HG03442 (cell line): ENCODE data around the gene SH3YL1.

Experiments used
- ATAC-seq: cut with Tn5 transposase; IDR thresholded peaks from one replicate; pipeline ENCODE4 v1.9.1; 2021; ENCODE audit warnings: mild to moderate bottlenecking, moderate library complexity; ENCODE audit not compliant: unreplicated experiment

The SH3YL1 gene

DNA sequence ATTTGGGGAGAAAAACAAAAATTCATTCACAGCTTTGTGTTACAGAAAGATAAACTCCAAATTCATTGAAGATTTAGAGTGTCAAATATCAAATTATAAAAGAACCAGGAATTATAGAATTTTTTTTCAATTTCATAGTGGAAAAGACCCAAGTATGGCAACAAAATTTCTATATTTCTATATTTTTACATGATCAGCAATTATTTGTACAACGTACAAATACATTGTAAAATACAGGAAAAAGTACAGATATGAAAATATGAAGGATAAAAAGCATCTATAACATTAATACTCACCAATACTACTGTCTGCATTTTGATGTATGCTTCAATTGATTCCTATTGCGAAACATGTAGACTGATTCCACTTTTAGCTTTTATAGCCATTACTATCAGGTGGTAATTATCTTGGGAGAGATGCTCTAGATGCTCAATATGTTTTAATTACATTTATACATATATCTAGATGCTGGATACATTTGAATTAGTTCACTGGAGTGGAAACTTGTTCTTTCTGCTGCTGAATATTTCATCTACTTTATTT is 4.0 kb downstream of the SH3YL1 start:
- ATAC-seq = no peak

DNA sequence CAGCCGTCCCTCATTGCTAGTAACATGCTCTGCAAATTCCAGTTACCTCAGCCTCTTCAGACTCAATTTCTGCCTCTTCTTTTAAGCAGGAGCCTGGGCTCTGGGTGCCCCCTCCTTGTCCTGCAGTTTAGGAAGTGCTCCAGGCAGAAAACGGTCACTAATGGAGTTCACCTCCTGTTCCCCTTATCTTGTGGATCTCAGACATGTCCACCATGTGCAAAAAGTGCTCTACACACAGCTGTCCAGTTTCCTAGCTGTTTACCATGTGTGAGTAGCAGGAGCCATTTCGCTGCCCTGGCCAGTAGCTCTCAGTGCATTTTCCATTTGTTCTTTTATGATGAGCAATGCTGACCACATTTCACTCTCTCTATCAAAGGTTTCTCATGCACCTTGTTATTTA is 4.9 kb downstream of the SH3YL1 start:
- ATAC-seq = no peak

DNA sequence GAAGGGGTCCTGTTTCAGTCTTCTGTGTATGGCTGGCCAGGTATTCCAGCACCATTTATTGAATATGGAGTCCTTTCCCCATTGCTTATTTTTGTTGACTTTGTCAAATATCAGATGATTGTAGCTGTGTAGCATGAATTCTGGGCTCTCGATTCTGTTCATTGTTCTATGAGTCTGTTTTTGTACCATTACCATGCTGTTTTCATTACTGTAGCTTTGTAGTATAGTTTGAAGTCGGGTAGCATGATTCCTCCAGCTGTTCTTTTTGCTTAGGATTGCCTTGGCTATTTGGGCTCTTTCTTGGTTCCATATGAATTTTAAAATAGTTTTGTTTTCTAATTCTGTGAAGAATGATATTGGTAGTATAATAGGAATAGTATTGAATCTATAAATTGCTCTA is 6.0 kb downstream of the SH3YL1 start:
- ATAC-seq = no peak

DNA sequence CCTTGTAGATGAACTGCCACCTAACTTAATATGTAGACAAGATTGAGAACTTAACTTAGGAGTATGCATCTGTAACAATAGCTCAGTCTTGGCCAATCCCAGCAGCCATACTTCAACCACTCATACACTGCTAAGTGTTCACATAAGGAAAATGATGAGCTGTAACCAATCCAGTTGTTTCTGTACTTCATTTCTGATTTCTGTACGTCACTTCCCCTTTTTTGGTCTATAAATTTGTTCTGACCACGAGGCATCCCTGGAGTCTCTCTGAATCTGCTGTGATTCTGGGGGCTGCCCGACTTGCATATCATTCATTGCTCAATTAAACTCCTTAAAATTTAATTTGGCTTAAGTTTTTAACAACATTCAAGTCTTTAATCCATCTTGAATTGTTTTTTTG is 6.4 kb downstream of the SH3YL1 start:
- no peak for ATAC-seq

DNA sequence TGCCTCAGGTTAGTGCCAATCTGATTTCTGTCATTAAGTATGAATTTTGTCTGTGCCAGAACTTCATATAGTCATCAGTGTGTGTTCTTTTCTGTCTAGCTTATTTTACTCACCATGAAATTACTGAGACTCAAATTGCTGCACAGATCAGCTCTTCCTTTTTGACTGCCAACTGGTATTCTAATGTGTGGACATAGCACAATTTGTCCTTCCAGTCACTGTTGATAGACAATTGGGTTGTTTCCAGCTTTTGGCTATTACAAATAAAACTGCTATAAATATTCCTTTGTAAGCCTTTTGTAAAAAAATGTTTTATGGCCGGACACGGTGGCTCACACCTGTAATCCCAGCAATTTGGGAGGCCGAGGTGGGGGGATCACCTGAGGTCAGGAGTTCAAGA is 7.7 kb downstream of the SH3YL1 start:
- ATAC-seq = no peak

DNA sequence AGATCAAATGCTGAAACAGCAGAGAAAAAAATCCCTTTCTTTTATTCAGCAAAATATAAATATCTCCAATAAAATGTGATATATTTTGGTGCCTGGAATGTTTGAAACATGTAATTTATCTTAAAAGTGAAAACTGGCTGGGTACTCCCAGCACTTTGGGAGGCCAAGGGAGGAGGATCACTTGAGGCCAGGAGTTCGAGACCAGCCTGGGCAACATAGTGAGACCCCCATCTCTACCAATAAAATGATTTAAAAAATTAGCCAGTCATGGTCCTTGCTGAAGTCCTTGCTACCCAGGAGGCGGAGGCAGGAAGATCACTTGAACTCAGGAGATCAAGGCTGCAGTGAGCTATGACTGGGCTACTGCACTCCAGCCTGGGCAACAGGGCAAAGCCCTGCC is 8.6 kb downstream of the SH3YL1 start:
- no peak for ATAC-seq

DNA sequence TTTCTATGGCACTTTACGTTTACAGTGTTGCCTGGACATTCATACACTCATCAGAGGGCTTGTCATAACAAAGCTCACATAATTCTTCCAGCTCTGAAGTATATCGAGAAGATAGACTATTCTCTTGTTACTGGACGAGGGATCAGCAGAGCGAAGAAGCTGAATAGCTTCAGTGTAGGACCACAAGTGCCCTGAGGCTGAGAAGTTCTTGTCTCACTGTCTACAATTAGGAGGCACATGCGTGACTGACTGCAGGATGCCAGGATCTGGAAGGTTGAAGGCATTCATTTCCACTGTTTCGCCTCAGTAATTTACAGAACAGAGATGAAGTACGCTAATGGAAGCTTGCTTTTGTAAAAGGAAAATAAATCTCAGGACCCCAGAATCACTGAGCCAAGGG is 9.6 kb downstream of the SH3YL1 start:
- ATAC-seq = no peak

DNA sequence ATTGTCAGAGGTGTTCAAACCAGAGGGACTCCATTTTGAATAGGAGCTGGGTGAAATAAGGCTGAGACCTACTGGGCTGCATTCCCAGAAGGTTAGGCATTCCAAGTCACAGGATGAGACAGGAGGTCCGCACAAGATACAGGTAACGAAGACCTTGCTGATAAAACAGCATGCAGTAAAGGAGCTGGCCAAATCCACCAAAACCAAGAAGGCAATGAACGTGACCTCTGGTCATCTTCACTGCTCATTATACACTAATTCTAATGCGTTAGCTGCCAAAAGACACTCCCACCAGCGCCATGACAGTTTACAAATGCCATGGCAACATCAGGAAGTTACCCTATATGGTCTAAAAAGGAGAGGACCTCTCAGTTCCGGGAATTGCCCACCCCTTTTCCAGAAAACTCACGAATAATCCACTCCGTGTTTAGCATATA is 10.6 kb downstream of the SH3YL1 start:
- no peak for ATAC-seq

DNA sequence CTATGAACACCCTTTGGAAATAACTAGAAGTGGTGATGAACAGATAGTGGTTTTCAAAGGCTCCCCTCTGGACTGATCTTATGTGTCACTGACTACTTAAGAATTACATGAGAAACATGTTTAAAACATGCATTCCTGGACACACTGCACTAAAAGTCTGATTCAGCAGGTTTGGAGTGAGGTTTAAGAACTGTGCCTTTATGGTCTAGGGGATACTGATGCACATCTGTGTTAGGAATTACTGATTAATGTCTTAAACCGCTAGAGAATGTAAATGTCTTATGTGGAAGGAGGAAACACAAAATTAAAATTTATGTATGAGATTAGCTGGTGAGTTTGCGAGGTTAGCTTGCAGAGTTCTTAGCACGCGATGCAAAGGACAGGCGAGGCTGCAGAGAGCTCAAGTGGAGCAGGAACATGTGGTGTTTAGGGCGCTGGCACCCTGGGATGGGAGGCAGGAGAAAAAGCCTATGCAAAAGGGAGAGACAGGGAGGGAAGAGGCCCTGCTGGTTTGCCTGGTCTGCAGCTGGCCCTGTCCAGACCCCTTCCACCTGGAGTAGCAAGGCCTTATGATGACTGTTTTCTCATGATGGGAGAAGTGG is 11.7 kb downstream of the SH3YL1 start:
- no peak for ATAC-seq

DNA sequence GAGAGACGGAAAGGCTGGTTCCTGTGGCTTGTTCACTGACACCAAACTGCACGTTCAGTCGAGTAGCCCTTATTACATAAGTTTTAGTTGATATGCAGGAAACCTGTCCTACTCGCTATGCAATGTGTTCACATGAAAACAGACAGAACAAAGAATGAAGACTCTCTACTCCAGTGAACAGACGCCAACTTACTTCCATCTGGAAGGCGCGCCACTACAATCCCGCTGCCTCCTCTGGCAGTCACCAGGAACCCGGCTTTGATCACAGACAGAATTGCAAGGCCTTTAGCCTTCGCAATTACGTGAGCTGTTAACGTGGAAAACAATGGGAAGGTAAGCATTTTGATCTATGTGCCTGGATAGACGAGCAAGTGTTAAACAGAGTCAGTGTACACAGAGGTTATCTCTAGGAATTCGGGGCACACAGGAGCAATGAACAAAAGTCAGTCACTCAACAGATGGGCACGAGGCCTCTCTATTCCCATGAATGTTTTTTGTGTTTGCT is 14.2 kb downstream of the SH3YL1 start:
- ATAC-seq = no peak

DNA sequence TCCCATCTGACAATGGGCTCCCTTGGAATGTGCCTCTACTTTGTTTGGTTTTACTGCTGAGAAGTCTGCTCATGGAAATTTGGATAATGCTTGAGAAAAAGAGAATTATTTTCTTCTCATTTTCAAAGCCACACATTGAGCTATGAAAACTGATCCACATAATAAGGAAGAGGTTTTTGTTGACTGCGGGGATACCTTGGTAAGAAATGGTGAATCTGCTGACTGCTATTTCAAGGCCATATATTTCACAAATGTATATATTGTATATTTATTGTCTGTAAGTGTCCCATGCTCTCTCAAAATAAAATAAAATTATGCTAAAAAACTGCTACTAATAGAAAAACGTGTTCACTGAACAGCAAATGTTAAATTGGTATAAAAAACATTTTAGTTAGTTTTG is 15.1 kb downstream of the SH3YL1 start:
- ATAC-seq = no peak

DNA sequence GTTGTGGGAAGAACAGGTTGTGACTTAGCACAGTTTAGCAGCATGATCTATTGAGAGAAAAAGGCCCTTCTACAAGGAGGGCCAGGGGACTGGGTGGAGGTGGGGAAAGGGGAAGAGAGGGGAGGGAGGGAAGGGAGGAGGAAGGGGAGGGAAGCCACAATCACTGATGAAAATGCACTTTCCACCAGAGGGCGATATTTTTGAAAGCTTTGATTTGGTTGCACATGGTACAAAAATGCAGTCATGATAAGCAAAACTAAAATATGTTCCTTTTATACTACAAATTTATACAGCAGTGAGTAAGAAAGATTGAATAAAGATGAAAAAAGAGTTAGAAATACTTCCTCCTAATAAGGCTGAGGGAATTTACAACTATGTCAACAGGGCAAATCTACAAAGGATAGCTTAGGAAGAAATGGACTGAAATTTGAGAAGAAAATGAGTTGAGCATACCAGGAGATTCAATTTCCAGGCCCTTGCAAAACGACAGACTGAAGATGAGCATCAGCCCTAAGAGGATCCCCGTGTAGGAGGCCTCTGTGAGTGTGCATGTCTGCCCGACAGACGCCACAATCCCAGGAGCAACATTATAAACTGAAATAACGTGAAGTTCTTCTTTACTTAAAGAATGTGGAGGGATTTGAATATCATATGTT is 17.2 kb downstream of the SH3YL1 start:
- ATAC-seq = no peak

DNA sequence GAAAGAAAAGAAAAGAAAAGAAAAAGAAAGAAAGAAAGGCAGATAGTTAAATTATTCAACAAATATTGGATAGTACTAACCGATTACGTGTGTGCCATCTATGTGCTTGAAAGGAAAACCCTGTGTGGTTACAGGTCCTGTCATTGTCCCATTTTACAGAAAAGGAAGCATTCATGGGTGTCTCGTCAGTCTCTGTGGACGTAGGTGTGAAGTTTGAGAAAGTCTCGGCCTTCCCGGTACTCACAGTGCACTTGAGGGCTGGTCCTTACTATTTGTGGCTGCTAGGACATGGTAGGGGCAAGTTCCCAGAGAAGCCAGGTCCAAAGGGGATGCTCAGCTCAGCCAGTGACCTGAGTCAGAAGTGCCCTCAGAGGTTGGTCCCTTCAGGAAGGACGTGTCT is 19.3 kb downstream of the SH3YL1 start:
- ATAC-seq = no peak

DNA sequence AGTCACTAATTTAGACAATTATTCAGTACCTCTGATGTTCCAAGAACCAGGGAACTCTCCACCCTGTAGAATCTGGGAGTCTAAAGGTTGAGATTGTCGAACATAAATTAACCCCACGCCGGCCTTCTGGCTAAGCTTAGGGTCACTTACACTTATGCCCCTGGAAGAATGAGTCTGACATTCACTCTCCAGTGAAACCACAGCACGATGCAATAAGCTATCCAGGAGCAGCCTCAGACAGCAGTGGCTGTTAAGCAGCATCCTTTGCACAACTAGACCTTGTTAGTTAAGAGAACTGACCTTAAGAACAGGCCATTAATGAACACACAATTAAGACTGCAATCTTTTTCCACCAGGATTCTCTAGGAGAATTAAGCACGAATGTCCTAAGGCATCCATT is 25.0 kb downstream of the SH3YL1 start:
- ATAC-seq = no peak

DNA sequence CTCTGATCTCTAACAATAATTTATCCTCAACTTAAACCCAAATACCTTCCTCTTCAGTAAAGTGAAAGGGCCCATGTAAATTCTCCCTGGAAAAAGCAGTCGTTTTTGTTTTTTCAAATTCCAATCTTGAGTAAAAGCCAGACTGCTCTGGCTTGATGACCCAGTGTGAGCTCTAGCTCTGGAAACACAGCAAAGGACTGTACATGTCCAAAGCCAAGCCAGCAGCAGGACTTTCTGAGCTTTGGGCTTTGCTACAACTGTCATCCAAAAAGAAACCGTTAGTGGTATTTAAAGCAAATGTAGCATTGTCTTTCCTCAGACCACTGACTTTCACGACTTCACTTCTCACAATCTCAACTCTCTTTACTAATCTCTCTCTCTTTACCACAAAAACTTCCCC is 25.4 kb downstream of the SH3YL1 start:
- ATAC-seq = no peak

DNA sequence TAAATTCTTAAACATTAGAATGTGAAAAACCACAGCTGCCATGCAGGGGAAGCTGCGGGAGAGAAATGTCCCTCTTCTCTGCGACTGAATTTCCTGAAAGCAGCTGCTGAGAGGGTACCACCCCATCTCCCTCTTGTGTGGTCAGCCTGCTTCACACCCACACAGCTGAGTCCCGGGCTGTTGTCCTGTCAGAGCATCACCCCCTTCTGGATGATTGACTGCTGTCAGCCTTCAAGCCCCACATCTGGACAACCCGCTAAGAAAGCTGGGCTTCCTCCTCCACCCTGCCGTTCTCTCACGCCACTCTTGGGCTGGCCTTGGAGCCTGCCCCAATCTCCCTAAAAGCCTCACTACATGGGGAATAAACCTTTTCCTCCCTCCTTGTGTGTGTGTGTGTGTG is 26.0 kb downstream of the SH3YL1 start:
- no peak for ATAC-seq

DNA sequence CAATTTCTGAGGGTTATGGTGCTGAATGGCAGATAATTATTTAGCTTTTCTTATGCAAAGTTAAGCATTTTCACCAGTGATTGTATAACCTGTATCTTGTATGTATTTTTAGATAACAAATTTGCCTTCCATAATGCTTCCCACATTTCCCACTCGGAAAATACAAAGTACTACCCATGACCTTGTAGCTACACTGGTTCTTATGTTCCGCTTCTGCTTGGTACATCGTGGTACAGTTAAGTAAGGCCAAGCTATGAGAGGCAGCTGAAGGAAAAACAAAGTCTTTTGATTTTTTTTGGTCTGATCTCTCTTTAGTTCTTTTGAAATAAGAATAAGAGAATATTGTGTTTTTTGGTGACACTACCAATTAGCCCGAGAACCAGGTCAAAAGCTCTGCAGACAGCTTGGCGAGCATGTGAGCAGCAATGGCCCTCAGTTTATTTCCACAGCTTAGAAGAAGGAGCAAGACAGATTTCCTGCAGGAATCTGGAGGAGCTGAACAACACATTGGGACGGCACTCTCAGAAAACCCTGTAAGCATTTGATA is 26.8 kb downstream of the SH3YL1 start:
- no peak for ATAC-seq

DNA sequence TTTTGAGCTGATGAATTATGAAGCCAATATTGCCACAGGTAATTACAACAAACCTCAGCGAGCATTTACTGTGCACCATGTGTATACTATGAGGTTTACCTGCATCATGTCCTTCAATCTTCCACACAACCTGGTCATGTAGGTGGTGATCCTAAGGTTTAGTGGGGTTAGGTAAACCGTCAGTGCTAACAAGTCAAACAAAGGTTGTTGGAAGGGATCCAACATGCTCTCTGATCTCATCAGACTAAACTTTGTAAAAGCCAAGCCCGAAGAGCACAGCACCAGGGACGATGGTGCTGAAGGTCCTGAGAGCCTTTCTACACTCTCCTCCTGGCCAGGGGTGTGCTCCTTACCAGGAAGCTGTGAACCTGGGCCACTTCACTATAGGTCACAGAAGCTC is 29.4 kb downstream of the SH3YL1 start:
- ATAC-seq = no peak

DNA sequence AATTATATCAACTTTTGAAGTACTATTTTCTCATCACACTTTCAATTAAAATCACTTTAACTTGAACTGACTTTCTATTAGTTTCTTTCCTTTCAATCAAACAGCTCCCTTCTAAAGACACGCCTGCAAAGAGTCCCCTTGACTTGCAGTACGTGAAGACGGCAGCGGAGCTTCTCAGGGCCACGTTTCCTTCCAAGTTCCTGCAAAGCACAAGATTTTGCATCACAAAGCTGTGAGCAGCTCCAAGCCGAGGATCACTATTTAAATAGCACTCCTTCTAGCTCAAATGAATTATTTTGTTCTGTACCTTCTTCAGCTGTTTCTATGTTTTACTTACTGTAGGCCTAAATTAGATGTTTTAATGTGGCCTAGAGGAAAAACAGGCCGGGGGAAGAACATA is 30.8 kb downstream of the SH3YL1 start:
- no peak for ATAC-seq

DNA sequence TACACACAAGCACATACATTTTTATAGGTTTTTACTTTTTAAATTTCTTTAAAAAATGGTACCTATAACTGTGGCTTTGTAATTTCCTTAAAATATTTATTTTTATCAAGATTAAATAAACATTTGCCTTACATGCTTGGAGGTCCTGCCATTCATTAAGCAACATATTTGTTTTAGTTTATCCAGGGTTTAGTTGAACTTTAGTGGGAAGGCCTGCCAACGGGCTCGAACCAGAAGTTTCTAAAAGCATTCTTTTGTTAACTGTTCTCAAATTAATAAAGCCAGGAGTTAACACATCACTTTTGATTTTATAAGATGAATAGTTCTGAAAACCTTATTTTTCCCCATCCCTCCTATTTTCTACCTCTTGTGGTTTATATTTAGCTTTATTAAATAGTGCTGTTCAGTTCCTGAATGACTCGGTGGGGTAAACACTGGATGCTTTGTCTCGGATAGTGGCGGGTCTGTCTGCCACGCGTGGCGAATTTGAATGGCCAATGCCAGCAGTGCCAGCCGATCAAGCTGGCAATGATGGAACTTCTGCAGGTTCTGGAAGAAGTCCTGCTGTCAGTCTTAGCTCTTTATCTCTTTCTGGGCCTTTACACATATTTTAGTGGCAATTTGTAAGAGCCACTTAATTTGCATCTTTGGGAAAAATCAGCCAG is 32.2 kb downstream of the SH3YL1 start:
- ATAC-seq = no peak

DNA sequence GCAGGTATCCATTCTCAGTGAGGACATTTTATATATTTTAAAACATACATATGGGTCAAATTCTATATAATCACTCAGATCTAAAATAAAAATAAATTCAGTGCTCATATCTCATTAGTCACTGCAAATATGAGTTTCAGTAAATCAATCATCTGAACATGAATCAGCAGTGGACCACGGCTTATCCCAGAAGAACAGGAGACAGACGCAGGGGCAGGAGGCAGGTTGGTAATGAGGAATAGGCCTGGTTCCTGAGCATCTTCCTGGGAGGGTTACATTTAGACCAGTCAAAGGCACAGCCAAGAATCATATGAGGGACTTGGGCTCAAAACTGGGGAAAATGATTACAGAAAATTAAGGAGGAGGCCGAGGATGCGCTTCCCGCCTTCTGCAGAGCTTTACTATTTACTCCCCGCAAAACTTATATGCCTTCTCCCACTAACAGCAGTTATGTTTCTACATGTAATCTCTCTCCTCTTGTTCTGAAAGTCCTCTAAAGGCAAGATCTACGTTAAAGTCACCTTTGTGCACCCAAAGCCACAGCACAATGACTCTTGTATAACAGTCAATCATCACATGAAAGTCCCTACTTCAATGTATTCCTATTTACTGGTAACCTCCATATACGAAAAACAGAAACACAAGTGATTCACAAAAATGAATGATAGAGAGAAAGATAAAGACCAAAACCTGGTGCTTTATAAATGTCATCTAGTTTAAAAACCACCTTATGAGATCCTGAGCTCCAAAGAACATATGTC is 35.1 kb downstream of the SH3YL1 start:
- no peak for ATAC-seq
